Measurements from ENCODE around the gene CSNK1E.

CSNK1E gene

GRCh38 chr22:38273135-38273826 lies 44.0 kb downstream of the CSNK1E start:
- DNase-seq (ENCODE audit: low spot score): no peak

- DNase-seq (ENCODE audit: low spot score): peak; percentile 93
Observed at GRCh38 chr22:38272373-38273134, 44.7 kb downstream of the CSNK1E start, which contains the start of gene TMEM184B. Gene TMEM184B, minus strand, starts transcription at chr22:38273010. Its CDS starts 25,049 bp downstream, at chr22:38247961.

GRCh38 chr22:38271927-38272372 lies 45.3 kb downstream of the CSNK1E start:
- no peak for DNase-seq (ENCODE audit: low spot score)

GRCh38 chr22:38271101-38271500 lies 46.1 kb downstream of the CSNK1E start:
- no peak for DNase-seq (ENCODE audit: low spot score)

GRCh38 chr22:38270091-38270992 lies 46.9 kb downstream of the CSNK1E start:
- no peak for DNase-seq (ENCODE audit: low spot score)

- no peak for DNase-seq (ENCODE audit: low spot score)
Observed at GRCh38 chr22:38269466-38269865, 47.8 kb downstream of the CSNK1E start.

GRCh38 chr22:38267086-38267485 lies 50.1 kb downstream of the CSNK1E start:
- peak; percentile 84 for DNase-seq (ENCODE audit: low spot score)

GRCh38 chr22:38266120-38266519 lies 51.1 kb downstream of the CSNK1E start:
- DNase-seq (ENCODE audit: low spot score): no peak

GRCh38 chr22:38264322-38264843 lies 52.9 kb downstream of the CSNK1E start:
- DNase-seq (ENCODE audit: low spot score): no peak

GRCh38 chr22:38262051-38262795 lies 55.0 kb downstream of the CSNK1E start:
- DNase-seq (ENCODE audit: low spot score): peak; percentile 43

GRCh38 chr22:38260761-38261681 lies 56.2 kb downstream of the CSNK1E start:
- peak; percentile 32 for DNase-seq (ENCODE audit: low spot score)

GRCh38 chr22:38259370-38259769 lies 57.9 kb downstream of the CSNK1E start:
- DNase-seq (ENCODE audit: low spot score): no peak

GRCh38 chr22:38258895-38259294 lies 58.3 kb downstream of the CSNK1E start:
- DNase-seq (ENCODE audit: low spot score): no peak

GRCh38 chr22:38257650-38258250 lies 59.5 kb downstream of the CSNK1E start:
- DNase-seq (ENCODE audit: low spot score): no peak

GRCh38 chr22:38257181-38257580 lies 60.1 kb downstream of the CSNK1E start:
- DNase-seq (ENCODE audit: low spot score): peak; percentile 75

- DNase-seq (ENCODE audit: low spot score): no peak
Observed at GRCh38 chr22:38255697-38256096, 61.5 kb downstream of the CSNK1E start.

- DNase-seq (ENCODE audit: low spot score): no peak
Observed at GRCh38 chr22:38251341-38251692, 65.9 kb downstream of the CSNK1E start.

GRCh38 chr22:38250643-38251340 lies 66.4 kb downstream of the CSNK1E start:
- no peak for DNase-seq (ENCODE audit: low spot score)

All from hepatic stellate cell (primary cell).